A549 (cell line): Measurements from ENCODE around the gene MEF2C.

Experiments used
- MYC ChIP-seq: IDR thresholded peaks from 2 replicates; pipeline ENCODE4 v1.6.1; 2012; ENCODE audit warnings: mild to moderate bottlenecking, inconsistent platforms, low read length, improper control_type of control experiment, borderline replicate concordance
- RAD21 ChIP-seq, 2 experiments: fragments of >200 bp in 1 of 2; sonication (Bioruptor Twin) in 1 of 2; formaldehyde crosslinking in 1 of 2; IDR thresholded peaks in 1 of 2; conservative IDR thresholded peaks in 1 of 2; 2 replicates in 1 of 2; 3 replicates in 1 of 2; pipeline ENCODE4 v1.6.1; 2012 to 2018; ENCODE audit warnings: inconsistent platforms in 1 of 2
- ZNF302 ChIP-seq: fragments of 250-450 bp; sonication (Bioruptor Pico); IDR thresholded peaks from 2 replicates; pipeline ENCODE4 v1.9.0; 2021; ENCODE audit warnings: inconsistent platforms, mild to moderate bottlenecking, moderate library complexity
- TF ChIP-seq, protein P1 (sequence below): IDR thresholded peaks from 2 replicates; pipeline ENCODE4 v1.6.1; 2012
- TF ChIP-seq, protein P2 (sequence below): fragments of >200 bp; sonication (Bioruptor Twin); formaldehyde crosslinking; IDR thresholded peaks from 3 replicates; pipeline ENCODE4 v1.5.1; 2016

DNA sequence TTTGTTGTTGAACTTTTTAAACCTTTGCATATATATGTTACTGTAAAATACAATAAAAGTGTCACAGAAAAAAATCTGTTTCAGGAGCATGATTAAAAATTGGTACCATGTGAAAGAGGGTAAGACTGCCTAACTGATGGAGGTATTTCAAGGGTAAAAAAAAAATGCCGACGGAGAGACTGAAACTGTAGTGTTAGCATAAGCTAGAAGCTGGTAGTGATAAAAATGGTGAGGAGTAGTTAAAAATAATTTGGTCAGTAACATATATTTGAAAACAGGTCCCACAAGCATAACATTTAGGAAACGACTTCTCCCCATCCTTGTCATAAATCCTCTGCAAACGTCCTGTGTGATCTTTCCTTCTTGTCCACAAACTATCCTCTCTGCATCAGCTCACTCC, 64.7 kb downstream of the MEF2C start:
- TF ChIP-seq, protein P1, sequence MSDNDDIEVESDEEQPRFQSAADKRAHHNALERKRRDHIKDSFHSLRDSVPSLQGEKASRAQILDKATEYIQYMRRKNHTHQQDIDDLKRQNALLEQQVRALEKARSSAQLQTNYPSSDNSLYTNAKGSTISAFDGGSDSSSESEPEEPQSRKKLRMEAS = no peak
- TF ChIP-seq ZNF302 = no peak
- no peak for TF ChIP-seq MYC
- TF ChIP-seq, protein P2, sequence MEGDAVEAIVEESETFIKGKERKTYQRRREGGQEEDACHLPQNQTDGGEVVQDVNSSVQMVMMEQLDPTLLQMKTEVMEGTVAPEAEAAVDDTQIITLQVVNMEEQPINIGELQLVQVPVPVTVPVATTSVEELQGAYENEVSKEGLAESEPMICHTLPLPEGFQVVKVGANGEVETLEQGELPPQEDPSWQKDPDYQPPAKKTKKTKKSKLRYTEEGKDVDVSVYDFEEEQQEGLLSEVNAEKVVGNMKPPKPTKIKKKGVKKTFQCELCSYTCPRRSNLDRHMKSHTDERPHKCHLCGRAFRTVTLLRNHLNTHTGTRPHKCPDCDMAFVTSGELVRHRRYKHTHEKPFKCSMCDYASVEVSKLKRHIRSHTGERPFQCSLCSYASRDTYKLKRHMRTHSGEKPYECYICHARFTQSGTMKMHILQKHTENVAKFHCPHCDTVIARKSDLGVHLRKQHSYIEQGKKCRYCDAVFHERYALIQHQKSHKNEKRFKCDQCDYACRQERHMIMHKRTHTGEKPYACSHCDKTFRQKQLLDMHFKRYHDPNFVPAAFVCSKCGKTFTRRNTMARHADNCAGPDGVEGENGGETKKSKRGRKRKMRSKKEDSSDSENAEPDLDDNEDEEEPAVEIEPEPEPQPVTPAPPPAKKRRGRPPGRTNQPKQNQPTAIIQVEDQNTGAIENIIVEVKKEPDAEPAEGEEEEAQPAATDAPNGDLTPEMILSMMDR = no peak
- TF ChIP-seq RAD21 (conservative IDR thresholded peaks at IDR 0.05 in 1 of 2, IDR thresholded peaks at IDR 0.05 in 1 of 2) = no peak
